HG03442 (cell line): ENCODE measurements around the gene OTOF.

ENCODE experiments used
- ATAC-seq: cut with Tn5 transposase; IDR thresholded peaks from one replicate; pipeline ENCODE4 v1.9.1; 2021; ENCODE audit warnings: mild to moderate bottlenecking, moderate library complexity; ENCODE audit not compliant: unreplicated experiment

OTOF gene

DNA sequence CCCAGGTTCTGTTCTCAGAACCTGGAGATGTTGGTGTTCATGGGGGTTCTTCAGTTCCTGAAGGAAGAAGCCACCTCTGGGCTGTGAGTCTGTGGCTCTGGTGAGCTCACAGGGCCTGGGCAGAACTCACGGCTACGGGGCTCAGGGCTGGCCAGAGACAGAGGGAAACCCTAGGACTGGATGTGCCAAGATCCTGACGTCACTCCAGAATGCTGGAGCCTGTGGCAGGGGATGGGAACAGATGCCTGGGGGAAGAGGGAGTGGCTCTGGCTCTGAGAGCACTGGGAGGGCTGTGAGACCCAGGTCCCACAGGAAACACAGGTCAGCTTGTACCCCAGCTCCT, at the start of gene OTOF:
Gene OTOF (minus strand): TSS at position 214 of the 343 bp plus-strand sequence.
- no peak for ATAC-seq

DNA sequence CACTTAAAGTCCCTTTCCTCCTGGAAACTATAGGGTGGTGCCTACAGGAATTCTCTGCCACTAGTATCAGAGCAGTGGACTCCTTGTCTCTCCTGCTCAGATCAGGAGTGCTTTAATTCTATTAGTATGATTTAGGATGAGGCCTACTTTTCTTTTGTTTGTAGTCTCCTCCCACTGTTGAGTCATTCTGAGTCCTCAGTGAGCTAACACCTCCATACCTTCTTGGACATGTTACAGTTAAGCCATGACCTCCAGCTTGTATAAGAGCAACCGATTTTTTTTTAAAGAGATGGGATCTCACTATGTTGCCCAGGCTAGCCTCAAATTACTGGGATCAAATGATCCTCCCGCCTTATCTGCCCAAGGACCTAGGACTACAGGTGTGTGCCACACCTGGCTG, 48.7 kb upstream of the OTOF start:
- no peak for ATAC-seq

DNA sequence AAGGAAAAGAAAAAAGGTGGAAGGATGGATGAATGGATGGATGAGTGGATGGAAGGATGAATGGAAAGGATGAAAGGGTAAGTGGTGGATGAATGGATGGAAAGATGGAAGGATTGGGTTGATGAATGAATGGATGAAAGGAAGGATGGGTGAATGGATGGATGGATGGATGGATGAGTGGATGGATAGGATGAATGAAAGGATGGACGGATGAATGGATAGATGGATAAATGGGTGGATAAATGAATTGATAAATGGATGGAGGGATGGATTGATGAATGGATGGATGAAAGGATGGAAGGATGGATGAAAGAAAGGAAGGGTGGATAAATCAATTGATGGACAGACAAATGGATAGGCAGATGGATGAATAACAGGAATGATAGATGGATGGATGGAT, 48.2 kb upstream of the OTOF start:
- ATAC-seq, result no peak

DNA sequence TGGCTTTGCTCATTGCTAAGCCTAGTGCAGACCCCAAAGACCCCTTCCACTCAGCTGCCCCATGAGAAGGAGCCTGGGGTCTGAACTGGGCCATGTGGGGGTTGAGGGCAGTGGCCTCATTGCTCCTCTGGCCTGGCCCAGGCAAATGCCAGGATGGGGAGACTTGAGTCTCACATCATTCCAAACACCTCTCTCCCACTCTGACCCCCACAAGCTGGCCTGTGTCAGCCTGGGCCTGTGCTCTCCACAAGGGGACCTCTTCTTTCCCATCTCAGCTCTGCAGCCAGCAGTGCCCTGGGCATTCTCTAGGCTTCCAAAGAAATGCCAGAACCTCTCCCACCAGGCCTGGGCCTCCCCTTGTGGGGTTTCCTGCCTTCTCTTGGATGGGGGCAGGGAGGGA, 45.8 kb upstream of the OTOF start:
- no peak for ATAC-seq

DNA sequence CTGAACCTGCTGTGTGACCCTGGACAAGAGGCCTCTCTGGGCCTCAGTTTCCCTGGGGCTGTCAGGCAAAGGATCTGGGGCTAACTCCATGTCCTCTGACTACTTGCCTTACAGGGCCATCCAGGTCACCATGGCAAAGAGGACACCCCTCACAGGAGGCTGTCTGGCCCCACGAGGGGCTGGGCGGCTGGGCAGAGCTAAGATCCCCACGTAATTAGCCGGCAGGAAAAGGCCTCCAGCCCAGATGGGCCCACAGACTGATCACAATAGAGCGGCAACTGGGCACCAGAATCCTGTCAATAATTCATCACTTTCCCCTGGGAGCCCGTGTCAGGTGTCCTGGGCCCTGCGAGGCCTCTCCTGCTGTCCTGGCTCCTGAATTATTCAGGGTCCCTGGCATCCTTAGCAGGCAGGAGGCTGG, 44.8 kb upstream of the OTOF start:
- no peak for ATAC-seq

DNA sequence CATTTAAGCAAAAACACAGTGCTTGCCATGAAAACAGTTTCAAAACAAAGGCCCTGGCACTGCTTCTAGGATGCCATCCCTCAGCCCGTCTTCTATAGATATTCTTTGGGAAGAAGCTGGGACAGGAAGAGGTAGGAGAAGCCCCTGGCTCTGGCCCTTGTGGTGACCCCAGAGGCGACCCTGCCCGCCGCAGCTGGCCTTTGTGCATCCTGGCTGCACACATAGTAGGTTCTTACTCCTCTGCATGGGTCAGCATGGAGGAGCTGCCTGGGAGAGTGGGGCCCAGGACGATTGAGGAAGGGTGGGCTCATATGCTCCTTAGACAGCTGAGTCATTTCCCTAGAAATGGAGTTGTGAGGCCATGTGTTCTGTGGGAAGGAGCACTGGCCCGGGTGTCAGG, 44.4 kb upstream of the OTOF start:
- no peak for ATAC-seq

DNA sequence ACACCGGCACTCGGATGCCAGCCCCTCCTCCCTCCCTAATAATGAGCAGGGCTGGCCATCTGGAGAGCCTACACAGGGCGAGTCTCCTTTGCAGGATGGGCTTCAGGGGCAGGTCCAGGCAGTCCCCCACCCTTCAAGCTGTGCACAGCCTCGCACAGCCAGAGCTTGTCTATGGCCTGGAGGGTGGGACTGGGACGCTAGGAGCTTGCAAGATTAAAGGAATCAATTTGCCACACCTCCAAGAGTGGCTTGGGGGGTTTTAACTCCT, 43.9 kb upstream of the OTOF start:
- no peak for ATAC-seq

DNA sequence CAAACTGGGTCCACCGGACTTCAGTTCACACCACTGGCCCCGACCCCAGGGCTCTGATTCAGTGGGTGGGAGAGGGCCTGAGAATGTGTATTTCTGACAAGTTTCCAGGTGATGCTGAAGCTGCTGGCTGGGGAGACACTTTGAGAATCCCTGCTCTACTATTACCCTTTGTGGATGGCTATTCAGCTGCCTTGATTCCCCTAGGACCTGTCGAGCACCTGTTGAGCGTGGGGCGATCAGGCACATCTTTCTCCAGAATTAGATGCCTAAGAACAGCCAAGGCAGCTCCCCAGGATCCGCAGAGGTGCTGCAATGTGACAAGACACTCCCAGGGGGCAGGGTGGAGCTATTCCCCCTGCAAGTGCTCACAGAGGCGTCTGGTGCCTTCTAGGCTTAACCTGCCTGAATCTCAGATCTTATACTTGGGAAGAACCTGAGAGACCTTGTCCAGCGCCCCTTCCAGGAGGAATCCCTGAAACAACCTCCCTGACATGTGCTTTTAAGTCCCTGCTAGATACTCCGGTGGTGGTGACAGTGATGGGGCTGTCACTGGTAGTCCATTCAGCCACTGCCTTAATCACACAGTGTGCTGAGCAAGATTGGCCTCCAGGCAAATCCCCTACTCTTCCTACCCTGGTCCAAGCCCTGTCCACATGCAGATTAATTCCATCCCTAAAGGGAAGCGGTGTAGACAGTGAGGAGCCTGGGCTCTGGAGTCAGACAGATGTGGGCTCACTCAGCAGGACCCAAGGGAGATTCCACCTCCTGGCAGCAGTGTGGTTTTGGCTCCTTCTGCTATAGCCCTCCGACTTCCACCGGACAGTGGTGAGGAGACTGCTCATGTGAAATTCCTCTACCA, 43.4 kb upstream of the OTOF start:
- no peak for ATAC-seq

DNA sequence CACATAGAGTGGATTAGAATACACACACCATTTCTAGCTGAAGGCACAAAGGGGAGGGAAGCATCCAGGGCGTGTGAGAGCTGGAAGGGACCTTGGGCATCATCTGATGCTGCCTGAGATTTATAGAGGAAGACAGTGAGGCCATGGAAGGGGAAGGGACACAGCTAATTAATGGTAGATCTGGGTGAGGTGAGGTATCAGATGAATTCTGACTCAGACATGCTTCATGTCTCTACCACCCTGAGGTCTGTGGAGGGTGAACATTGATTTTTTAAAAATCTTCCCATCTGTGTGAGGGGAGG, 42.2 kb upstream of the OTOF start:
- ATAC-seq, result no peak

DNA sequence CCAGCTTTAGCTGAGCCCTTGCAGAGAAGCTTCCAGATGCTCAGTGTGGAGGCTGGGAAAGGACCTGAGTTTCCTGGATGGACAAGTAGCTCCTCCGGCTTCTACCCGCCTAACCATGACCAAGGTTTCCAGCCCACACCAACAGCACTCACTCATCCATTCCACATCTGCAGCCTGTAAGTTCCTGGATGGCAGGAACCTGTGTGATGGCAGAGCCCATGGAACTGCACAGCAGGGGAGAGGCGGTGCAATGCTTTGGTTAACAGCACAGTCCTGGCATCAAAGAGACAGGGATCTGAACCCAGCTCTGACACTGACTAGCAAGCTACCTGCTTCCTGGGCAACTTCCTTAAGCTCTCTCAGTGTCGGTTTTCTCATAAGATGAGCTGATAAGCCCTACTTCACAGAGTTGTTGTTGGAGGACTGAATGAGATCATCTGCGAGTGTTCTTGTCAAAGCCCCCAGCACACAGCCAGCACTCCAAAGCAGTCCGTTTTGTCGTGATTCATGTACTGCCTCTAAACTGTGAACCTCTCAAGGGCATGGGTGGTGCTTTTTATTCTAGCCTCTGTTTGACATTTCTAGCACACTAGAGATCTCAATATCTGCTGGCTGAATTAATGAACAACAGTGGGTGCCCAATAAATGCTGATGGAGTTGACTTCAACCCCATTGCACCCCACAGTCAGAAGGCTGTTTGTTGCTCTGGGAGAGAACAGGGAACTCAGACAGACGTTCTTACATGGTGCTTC, 41.6 kb upstream of the OTOF start:
- no peak for ATAC-seq

DNA sequence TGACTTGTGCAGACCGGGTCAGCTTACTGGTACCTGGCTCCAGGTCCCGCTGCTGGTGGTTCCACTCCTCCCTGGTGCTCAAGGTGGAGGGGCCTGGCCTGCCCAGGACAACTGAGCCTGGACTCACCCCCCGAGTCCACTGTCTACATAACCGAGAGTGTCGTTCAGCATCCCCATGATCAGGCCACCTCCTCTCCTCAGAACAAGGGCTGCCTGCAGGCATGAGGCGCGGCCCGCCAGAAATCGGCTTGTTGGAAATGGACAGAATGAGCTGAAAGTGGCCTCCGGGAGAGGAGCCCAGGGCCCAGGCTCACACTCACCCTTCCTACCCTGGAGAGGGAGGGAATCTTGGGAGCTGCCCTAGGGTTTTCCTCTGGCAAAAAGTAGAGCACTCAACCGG, 38.9 kb upstream of the OTOF start:
- ATAC-seq, result no peak

DNA sequence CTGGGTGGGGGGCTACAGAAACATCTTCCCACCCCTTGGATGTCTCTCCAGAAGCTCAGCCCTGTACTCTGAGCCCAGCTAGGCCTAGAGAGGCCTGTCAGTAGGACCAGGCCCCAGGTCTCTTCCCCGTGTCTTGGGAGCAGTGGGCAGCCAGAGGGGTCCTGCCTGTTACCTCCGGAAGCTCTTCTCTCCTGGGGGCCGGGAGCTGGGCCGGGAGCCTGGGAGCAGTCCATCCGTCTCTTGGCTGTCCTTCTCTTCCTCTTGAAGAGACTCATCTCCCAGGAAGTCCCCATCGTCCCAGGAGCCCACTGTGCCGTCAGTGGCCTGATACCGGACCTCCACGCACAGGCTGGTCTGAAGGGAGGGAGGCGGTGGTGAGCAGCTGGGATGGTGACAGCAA, 38.3 kb upstream of the OTOF start:
- no peak for ATAC-seq

DNA sequence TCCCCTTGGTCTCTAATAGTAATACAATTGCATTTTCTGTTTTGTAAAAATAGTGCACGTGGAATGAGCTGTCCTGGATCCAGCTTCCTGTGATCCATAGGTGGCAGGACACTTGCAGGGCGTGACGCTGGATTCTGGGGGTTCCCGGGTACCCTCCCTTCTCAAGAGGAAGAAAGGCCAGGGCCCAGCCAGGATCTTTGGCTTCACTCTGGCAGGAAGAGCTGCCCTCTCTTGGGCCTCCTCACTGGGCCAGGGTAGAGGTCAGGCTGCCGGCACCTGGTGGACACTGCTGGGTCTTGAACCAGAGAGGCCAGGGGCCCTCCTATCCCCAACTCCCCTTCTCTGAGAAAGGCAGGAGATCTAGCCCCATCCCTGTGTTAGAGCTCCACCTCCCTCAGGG, 37.8 kb upstream of the OTOF start:
- no peak for ATAC-seq

DNA sequence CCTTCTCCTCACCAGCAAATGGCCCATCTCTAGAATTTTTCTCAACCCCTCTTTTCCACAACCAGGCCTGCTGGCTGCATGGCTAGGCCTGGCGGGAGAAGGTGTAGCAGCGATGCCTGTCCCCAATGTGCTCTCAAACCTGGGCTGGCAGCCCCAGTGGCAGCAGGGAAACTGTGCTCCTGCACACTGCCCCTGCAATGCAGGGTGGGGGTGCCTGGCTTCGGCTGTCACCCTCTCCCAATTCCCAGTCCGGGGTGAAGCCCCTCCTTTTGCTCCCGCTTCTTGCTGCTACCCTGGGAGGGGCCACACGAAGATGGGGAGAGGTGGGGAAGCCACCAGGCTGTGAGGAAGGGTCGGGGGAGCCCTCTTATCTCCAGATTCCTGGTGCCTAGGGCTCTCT, 36.1 kb upstream of the OTOF start:
- ATAC-seq, result no peak

DNA sequence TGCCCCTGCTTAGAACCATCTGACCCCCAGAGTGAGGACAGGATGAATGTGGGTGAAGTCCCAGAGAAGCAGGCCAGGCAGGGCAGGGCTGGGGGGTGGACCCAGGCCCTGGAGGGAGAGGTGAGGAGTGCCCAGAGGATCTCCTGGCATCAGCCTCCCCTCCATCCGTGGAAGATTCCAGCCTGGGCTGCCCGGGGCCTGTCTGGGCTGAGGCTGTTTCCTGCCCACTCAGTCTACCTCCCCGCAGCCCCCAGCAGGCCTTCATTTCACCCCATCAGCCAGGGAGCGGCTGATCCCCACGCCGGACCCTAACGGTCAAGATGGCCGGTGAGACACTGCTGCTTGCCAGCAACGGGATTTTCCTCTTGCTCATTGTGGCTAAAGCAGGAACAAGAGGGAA, 35.3 kb upstream of the OTOF start:
- ATAC-seq, result no peak

DNA sequence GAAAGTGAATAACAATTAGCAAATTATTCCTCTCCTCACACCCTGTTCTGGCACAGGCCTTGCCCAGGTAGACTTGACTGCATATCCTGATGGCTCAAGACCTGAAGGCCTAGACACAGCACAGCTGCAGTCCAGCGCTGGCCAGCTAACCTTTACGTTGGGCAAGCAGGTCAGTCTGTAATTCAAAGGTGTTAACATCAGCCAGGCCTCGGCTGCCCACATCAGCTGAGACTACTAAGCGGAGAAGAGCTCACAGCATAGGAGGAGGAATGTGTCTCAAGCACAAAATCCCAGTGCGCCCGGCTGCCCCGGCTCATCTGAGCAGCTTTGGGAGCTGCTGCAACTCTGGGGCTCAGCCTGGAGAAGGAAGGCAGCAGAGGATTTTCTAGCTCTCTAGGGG, 33.5 kb upstream of the OTOF start:
- no peak for ATAC-seq

DNA sequence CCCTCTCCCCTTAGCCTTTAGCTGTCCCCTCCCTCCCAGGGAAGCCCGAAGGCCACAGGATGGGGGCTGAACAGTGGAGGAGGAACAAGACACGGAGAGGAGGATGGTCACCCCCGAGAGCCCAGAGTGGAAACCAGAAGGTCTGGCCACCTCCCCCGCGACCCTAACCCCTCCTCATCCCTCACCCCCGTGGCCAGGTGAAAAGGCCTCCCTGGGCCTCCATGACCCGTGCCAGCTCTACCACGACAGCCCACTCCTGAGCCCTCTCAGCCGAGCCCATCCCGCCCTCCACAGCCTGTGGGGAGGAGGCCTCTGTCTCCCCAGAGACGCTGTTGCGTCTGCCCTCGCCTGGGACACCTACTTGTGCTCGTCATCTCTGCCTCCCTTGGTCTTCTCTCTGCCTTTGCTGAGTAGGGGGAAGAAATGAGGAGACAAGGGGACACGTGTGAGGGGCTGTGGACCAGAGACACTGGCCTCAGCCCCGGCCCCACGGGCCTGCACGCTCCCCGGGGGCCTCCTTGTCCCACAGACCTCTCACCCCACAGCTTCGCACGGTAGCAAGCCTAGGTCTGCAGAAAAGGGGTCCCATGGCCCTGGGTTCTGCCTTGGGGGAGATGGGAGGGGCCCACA, 32.5 kb upstream of the OTOF start:
- ATAC-seq, result no peak

DNA sequence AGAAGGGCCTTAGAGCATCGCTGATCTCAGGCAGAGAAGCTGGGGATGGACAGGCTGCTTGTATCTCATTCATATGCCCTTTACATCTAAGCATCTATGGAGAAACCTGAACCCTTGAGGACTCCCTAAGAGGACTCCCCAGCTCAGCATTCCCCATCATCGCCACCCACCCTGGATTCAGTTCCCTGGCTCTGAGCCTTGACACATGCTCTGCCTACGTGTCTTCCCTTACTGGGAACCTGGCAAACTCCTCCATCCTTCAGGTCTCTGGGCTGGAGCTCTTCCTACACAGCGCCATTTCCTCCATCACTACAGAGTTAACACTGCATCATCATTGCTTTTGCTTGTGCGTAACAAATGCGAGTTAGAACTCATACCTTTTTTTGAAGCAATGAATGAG, 31.2 kb upstream of the OTOF start:
- ATAC-seq, result no peak

DNA sequence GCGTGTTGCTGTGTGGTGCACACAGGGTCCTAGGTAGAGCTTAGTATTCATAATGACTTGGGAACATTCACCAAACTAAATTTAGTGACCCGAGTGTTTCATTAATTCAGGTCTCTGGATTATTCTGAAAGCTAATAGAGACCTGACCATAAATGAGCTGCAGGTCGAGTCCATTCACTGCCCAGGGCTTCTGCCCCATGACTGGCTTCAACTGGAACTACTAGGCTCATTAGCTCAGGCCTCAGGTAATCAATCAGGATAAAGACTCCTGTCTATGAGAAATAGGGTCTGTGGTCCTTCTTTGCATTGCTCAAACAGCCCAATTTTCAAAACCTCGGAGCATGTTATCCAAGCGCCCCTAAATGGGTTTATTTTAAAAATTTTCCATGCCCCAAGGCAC, 30.0 kb upstream of the OTOF start:
- no peak for ATAC-seq

DNA sequence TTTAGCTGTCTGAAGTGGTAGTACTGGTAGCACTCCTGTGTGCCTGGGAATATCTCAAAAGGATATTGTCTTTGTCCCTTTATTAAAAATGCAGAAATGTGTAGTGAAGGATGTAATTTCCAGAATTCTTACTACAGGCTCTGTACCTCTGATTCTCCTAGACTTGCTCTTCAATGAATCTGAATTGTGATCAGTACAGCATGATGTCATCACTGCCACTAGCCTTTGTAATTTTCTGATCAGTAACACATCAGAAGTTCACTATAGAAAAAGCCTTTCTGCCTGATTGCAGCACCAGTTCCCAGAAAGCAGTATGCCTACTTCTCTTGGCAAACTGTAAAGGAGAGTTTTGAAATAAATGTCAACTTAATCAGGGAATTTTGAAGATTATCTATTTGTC, 29.2 kb upstream of the OTOF start:
- no peak for ATAC-seq

DNA sequence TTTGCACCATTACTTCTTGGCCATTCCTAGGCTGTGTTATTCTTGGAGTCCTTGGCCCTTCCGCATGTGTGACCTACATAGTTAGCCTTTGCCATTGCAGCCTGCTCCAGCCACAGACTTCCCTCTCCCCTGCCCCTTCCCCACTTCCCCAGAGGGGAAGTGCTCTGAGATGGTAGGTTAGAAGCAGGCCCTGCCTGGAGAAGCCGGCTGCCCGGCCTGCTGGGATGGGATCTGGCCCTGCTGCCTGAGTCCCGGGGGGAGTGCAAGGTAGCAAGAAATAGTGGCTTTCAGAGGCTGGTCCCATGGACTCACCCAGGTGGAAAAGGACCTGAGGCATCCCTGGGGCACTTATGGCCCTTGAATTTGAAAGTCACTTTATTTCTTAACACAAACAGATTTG, 28.4 kb upstream of the OTOF start:
- ATAC-seq, result no peak

DNA sequence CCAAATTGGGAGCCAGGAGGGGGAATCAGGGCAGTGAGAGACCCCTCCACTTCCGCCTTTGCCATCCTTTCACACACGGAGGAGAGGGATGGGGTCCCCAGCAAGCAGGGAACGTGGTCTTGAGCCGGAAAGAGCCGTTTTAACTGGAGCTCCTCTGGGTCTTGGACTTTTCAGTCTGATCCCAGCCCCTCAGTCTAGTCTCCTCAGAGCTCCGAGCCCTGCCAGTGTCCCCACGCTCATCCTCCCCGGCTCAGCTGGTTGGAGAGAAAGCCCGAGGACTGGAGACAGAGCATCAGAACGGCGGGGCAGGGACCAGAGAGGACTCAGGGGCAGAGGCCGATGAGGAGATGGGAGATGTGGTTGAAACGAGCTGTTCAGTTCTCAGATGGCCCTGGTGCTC, 26.1 kb upstream of the OTOF start:
- ATAC-seq, result no peak
